AG09309 (cell line): ENCODE measurements around the gene EVA1A.
A peak's percentile ranks its signal among the peaks of the same experiment; 100 is the strongest.

Source experiments
- DNase-seq: peaks from one replicate; pipeline ENCODE4 v3.0.0-alpha.2; 2010; ENCODE audit warnings: low read depth
- H3K4me3 ChIP-seq: 2 replicates; pipeline ENCODE4 v1.5.1; 2011; ENCODE audit warnings: mild to moderate bottlenecking, low read depth, low read length, moderate library complexity; ENCODE audit not compliant: control insufficient read depth
- TF ChIP-seq, protein P1 (sequence below): IDR thresholded peaks from 2 replicates; pipeline ENCODE4 v1.5.1; 2011; ENCODE audit warnings: mild to moderate bottlenecking, low read depth, low read length, inconsistent platforms; ENCODE audit not compliant: insufficient read depth, control insufficient read depth; ENCODE audit errors: missing control alignments

EVA1A gene

DNA sequence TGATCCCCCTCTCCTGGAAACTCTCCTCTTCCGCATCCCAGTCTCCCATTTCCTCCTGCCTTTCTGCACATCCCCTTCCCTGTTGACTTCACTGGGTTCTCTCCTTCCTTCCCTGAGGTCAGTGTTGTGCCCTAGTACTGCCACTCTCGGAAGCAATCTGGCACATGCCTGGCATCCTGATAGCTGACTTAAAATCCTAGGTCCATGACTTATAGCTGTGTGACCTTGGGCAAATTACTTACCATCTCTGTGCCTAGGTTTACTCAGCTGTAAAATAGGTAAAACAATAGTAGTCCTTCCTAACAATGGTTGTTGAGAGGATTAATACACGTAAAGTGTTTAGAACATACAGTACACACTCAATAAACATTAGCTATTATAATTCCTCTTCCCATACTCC, 9.3 kb downstream of the EVA1A start:
- DNase-seq, result no peak
- H3K4me3 ChIP-seq, result no peak overlapping the region
- TF ChIP-seq, protein P1, sequence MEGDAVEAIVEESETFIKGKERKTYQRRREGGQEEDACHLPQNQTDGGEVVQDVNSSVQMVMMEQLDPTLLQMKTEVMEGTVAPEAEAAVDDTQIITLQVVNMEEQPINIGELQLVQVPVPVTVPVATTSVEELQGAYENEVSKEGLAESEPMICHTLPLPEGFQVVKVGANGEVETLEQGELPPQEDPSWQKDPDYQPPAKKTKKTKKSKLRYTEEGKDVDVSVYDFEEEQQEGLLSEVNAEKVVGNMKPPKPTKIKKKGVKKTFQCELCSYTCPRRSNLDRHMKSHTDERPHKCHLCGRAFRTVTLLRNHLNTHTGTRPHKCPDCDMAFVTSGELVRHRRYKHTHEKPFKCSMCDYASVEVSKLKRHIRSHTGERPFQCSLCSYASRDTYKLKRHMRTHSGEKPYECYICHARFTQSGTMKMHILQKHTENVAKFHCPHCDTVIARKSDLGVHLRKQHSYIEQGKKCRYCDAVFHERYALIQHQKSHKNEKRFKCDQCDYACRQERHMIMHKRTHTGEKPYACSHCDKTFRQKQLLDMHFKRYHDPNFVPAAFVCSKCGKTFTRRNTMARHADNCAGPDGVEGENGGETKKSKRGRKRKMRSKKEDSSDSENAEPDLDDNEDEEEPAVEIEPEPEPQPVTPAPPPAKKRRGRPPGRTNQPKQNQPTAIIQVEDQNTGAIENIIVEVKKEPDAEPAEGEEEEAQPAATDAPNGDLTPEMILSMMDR, result no peak

DNA sequence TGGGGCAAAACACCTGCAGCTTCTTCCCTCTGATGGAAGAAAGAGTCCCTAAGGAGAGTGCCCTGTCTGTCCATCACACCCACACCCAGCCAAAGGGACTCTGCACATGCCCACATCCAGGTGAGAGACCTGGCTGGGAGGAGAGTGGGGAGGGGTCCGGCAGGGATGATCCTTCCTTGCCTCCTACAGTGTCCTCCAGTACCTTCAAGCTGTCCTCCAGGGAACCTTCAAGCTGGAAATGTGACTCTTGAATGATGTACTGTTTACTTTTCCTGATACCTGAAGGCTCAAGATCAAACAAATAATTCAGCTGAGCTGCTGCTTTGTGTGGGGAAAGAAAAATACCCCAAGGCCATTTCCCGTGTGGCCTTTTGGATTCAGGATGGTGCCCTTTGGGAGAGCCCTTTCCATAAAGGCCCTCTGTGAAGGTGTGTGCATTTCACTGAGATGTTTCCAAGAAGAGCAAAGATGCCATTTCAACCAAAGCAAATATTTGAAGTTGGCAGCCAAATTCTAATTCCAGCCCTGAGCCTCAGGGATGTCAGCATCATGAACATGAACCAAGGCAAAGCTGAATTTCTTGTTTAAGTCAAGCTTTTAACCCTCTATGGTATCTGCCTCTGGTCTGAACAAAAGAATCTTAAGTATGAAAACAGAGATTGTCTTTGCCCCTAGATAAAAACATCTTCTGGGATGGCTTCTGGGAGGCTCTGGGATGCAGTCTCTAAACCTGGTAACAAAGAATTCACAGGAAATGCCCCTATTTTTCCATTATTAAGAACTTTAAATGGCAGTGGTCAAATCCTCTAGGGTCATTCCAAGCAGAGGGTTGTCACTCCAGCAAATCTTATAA, 11.1 kb downstream of the EVA1A start:
- TF ChIP-seq, protein P1, result no peak
- no peak for DNase-seq
- no peak overlapping the region for H3K4me3 ChIP-seq

DNA sequence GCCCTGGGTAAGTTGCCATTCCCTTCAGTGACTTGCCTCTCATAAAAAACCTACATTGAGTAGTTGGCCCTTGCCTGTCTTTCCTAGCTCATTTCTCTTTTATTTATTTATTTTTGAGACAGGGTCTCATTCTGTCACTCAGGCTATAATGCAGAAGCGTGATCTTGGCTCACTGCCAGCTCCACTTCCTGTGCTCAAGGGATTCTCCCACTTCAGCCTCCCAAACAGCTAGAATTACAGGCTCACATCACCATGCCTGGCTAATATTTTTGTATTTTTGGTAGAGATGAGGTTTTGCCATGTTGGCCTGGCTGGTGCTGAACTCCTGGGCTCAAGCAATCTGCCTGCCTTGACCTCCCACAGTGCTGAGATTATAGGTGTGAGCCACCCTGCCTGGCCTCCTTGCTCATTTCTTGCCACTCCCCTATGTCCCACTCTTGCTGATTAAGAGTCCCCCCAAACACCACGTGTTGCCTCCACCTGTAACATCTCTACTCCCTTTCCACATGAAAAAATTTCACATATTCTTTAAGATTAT, 12.6 kb downstream of the EVA1A start:
- no peak overlapping the region for H3K4me3 ChIP-seq
- TF ChIP-seq, protein P1, result no peak
- no peak for DNase-seq

DNA sequence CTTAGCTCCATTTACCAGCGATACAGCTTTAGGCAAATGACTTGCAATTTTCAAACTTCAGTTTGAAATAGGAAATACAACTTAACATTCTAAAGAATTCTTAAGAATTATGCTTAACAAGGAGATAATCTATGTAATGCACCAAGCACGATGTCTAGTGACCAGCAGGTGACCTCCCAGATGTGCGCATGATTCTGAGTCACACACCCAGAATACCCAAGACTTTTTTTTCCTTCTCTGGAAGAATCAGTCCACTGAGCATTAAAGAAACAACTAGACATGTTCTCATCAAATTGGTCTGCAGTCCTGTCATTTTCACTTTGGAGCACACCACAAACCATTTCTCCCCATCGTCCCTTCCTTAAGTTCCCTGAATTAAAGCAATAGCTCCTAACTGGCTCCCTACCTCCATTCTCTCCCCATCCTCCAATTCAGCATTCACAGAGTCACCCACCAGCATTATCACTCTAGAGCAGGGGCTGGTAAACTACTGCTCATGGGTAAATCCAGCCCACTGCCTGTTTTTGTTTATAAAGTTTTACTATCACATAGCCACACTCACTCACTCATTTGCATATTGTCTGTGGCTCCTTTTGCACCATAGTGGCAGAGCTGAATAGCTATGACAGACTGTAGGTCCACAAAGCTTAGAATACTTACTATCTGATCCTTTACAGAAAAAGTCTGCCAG, 13.2 kb downstream of the EVA1A start:
- DNase-seq, result peak; percentile 46
- TF ChIP-seq, protein P1, result no peak

DNA sequence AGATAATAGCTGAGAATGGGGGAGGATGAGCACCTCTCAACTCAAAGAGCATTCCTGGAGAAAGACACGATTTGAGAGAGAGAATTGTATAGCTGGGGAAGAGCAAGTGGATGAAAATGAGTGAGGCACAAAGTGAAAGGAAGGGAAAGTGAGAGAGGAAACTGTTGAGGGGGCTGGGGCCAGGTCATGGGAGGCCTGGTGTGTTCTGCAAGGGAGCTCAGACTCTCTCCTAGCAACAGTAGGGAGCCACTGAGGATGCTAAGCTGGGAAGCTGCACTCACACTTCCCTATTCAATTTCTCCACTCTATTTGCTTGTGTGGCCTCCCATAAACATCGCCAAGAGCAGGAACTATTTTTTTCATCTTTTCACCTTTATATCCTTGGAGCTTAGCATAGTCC, 14.8 kb downstream of the EVA1A start:
- no peak for DNase-seq
- no peak overlapping the region for H3K4me3 ChIP-seq
- TF ChIP-seq, protein P1, result no peak

More for the DNA sequence above, 13.2 kb downstream of the EVA1A start:
- no peak overlapping the region for H3K4me3 ChIP-seq

DNA sequence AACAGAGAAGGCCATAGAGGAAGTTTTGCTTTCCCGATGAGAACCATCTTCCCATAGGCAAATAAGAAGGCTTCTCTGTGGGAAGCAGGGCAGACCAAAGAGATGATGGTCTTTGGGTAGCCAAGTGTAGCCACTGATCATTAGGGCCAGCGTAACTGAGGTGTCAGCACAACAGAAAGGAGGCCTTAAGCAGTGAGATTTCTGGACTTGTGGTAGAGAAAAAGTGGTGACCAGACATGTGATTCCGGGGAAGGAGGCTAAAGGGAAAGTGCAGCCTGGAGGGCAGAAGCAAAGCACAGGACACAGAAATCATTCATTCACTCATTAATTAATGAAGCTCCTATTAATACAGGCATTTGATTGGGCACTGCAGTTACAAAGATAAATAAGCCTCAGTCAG, 15.4 kb downstream of the EVA1A start:
- H3K4me3 ChIP-seq, result no peak overlapping the region
- TF ChIP-seq, protein P1, result no peak
- DNase-seq, result no peak
